Nephron progenitor cell (in vitro differentiated cells): ENCODE measurements around the gene ACAN.
"Not testable (repeated sequence)": the region's sequence is repeated elsewhere in the genome, so short reads cannot be mapped to it uniquely, and the experiment has no call there.

Experiments
- DNase-seq: peaks from one replicate; pipeline ENCODE4 v3.0.0; 2021
- H3K27ac Mint-ChIP-seq: 2 replicates; pipeline ENCODE4 v1.8.0; 2021; ENCODE audit warnings: mild to moderate bottlenecking, moderate library complexity, mixed read lengths
- H3K27me3 Mint-ChIP-seq: 2 replicates; pipeline ENCODE4 v1.8.0; 2021; ENCODE audit warnings: mild to moderate bottlenecking, low read depth, mixed read lengths; ENCODE audit not compliant: poor library complexity
- H3K36me3 Mint-ChIP-seq: 2 replicates; pipeline ENCODE4 v1.8.0; 2021; ENCODE audit warnings: low read depth, mixed read lengths
- H3K4me1 Mint-ChIP-seq: 2 replicates; pipeline ENCODE4 v1.8.0; 2021; ENCODE audit warnings: mixed read lengths
- H3K4me3 Mint-ChIP-seq: 2 replicates; pipeline ENCODE4 v1.8.0; 2021; ENCODE audit warnings: mild to moderate bottlenecking, moderate library complexity, mixed read lengths
- H3K9me3 Mint-ChIP-seq: 2 replicates; pipeline ENCODE4 v1.8.0; 2021; ENCODE audit warnings: mild to moderate bottlenecking, moderate library complexity, mixed read lengths
- CTCF ChIP-seq: fragments of 200-600 bp; sonication (generic); IDR thresholded peaks from 2 replicates; pipeline ENCODE4 v1.5.0; 2021; ENCODE audit warnings: antibody characterized with exemption

ACAN gene

GRCh38 chr15:88920186-88920891 lies 117.1 kb downstream of the ACAN start:
- no peak for TF ChIP-seq CTCF
- Mint-ChIP-seq H3K27me3 (peaks cover 3% of the 10 kb centered on the region), H3K9me3 (peaks cover 18% of the 10 kb centered on the region), H3K4me1 (peaks cover 38% of the 10 kb centered on the region), H3K4me3 (no peak overlapping the region), H3K36me3 (no peaks in the 10 kb centered on the region), H3K27ac (peak overlapping the region; percentile 30)
- DNase-seq: no peak

GRCh38 chr15:88920892-88921435 lies 117.7 kb downstream of the ACAN start:
- not testable (repeated sequence) for H3K27me3 Mint-ChIP-seq, H3K4me3 Mint-ChIP-seq, DNase-seq, H3K36me3 Mint-ChIP-seq
- H3K4me1 Mint-ChIP-seq: peaks cover 38% of the 10 kb centered on the region
- H3K9me3 Mint-ChIP-seq: peaks cover 22% of the 10 kb centered on the region
- peak overlapping the region; percentile 98 for H3K27ac Mint-ChIP-seq
